Adrenal gland (tissue), 5 donors: ENCODE data around the gene FAM234A.

Source experiments
- POLR2A ChIP-seq, 2 donors: fragments of 450-650 bp; IDR thresholded peaks; one replicate each; pipeline ENCODE4 v1.6.1; 2017; ENCODE audit warnings: antibody characterized with exemption in 2 of 2, mild to moderate bottlenecking in 2 of 2, moderate library complexity in 1 of 2
- TF ChIP-seq, protein P1 (sequence below), 6 experiments: fragments of 450-650 bp in 4 of 6; fragments of 200-600 bp in 2 of 6; sonication (generic) in 1 of 6; IDR thresholded peaks; 1 replicate in 5 of 6; 2 replicates in 1 of 6; pipeline versions ENCODE4 v1.5.1 to v1.8.0; 2016 to 2021; ENCODE audit warnings: antibody characterized with exemption in 6 of 6, mild to moderate bottlenecking in 2 of 6, moderate library complexity in 1 of 6
- donor health status: DM: no; HTN: no; CAD: no.

GRCh38 chr16:187330-187729 lies 47.3 kb upstream of the FAM234A start:
- TF ChIP-seq, protein P1, sequence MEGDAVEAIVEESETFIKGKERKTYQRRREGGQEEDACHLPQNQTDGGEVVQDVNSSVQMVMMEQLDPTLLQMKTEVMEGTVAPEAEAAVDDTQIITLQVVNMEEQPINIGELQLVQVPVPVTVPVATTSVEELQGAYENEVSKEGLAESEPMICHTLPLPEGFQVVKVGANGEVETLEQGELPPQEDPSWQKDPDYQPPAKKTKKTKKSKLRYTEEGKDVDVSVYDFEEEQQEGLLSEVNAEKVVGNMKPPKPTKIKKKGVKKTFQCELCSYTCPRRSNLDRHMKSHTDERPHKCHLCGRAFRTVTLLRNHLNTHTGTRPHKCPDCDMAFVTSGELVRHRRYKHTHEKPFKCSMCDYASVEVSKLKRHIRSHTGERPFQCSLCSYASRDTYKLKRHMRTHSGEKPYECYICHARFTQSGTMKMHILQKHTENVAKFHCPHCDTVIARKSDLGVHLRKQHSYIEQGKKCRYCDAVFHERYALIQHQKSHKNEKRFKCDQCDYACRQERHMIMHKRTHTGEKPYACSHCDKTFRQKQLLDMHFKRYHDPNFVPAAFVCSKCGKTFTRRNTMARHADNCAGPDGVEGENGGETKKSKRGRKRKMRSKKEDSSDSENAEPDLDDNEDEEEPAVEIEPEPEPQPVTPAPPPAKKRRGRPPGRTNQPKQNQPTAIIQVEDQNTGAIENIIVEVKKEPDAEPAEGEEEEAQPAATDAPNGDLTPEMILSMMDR (IDR thresholded peaks at IDR 0.05) = no peak
- TF ChIP-seq POLR2A (IDR thresholded peaks at IDR 0.05) = no peak
